DMS79 treated with DMSO at 0.1 percent for 48 hours (cell line): ENCODE results near the gene EMX1.
A peak's percentile ranks its signal among the peaks of the same experiment; 100 is the strongest.

Experiments used
- DNase-seq: peaks from one replicate; lab custom pipeline; 2025; lab: John Stamatoyannopoulos, UW

EMX1 gene

GRCh38 chr2:72925328-72925943 is 8.1 kb downstream of the EMX1 start:
- DNase-seq: no peak

- DNase-seq: no peak
Measured at GRCh38 chr2:72926368-72926767, 9.0 kb downstream of the EMX1 start.

DNA sequence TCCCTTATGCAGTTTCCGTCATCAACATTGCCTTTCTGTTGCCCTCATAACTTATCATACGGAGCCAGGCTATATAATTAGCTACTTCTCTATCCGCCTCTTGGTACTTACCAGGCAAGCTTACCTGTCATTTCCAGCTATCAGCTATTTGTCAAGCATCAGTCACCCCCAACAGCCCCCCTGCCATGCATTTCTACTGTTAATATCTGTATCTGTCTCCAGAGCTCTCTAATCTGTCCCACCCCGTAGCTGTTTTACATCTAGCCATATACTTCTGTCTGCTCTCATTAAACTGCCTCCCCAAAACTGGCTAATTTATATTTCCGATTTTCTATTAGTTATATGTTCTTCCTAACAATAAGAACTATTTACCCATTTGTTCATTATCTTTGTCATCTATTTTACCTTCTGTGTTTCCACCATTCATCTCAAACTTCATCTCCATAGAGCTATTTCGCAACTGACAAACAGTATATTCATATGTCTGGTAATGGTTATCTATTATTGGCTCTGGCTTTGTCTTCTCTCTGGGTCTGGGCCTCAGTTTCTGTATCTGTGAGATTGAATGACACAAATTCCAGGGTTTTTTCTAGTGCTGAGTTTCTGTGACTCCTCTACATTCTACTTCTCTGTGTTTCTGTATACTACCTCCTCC is 9.6 kb downstream of the EMX1 start:
- no peak for DNase-seq

DNA sequence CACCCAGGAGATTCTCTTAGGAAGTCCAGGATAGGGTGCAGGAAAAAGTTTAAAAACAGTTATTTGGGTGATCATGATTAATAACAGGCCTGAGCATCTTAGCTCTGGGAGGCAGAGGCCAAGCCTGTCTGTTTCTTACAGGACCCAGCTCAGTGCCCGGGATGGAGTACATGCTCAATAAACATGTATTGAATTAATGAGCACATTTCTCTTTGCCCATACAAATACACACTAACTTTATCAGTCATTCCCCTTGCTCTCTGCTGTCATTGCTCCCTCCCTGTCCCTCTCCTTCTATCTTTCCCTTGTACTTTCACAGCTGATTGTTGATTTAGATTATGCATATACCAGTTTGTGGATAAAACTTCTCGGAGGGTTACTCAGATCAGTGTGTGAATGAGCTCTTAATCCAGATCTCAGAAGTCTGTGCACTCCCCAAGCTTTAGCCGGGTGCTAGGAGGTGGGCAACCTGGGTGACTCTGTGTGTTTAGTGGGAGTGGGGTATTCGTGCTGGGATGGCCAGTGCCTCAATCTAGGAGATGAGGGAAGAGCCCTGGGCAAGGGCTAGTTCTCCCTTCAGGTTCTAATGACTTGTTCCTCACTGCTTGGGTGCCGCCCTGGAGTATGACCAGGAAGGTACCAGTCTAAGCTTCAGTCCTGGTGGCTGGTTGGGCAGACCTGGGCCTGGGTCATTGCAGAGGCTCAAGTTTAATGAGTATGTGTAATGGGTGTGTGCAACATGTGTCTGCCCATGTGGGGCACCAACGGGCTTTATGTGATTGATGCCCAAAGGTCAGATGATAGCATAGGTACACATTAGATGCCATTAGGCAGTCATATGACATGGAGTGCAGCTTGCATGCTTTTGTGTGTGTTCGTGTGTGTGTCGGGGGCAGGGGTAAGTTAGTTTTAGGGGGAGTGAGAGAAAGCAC is 10.6 kb downstream of the EMX1 start:
- DNase-seq: no peak

DNA sequence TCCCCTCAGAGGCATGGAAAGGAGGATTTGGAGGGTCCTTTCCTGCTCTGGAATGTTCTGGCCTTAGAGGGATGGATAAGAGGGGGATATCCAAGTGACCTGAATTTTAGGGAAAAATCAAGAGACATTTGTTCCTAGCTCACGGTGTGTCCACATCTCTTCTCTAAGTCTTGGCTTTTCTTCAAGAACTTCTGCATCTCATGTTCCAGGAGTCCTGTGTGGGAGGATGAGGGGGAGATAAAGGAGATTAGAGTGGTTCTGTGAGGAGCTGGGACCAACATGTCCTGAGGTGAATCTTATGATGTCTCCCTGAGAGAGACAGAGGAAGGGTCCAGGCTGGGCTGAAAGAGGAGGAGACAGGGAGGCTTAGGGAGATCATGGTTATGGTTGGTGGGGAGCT is 11.7 kb downstream of the EMX1 start:
- DNase-seq: no peak

DNA sequence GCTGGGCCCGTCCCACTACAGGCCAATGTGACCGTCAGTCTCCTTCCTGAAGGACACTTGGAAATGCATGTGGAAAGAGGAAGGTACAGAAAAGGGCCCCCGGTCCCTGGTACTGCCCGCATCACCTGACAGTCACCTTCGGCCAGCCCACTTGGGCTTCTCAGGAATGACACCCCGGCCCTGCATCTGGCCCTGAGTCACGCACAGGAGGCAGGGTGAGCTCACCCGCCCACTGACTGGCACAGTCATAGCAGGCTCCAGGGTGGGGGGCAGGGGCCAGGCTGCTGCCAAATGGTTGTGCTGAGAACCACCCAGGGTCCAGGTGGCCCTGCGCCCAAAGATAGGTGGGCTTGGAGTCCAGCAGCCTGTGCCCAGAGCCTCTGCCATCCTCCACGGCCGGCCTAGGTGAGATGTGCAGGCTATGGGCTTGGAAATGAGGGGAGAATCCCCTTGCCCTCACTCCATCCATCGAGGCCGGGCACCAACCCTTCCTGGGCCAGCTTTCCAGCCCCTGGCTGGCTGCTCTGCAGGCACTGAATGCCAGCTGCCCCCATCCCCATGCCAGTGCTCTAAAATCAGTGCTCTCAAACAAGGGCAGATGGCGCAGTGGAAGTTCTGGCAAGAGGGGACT is 14.1 kb downstream of the EMX1 start:
- no peak for DNase-seq

DNA sequence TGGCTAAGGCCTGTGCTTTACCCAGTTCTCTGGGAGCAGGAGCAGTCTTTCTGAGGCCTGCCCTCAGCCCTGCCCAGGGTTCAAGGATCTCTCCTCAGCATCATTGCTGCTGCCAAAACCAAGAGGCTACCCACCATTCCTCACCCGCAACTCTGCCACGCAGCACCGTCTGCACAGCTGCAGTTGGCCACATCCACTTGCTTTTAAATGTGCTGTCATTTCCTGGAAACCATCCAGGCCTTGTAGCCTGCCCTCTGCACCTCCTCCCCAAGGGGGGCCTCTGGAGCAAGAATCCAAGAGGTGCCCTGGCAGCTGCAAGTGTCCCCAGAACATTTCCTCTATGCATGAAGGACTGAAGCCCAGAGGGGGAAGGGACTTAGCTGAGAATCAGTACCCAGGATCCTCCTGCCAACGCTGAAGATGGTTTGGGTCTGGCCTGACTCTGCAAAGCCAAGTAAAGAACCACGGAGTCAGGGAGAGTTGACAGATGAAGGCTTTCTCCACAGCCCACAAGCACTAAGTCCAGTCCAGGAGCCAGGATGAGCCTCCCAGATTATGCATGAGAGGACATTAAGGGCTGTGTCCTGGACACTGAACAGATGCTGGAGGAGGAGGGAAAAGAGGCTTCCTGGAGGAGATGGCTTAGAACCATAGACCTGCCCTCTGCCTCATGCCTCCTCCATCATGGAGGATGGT is 14.9 kb downstream of the EMX1 start:
- DNase-seq: peak; percentile 25

DNA sequence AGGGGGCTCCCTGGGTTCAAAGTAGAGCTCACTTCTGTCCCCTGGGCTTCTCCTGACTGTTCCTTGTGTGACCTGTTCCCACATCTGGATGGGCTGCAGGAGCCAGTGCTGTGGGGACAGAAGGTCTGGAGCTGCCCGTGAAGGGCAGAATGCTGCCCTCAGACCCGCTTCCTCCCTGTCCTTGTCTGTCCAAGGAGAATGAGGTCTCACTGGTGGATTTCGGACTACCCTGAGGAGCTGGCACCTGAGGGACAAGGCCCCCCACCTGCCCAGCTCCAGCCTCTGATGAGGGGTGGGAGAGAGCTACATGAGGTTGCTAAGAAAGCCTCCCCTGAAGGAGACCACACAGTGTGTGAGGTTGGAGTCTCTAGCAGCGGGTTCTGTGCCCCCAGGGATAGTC is 15.5 kb downstream of the EMX1 start:
- DNase-seq: no peak

- DNase-seq: no peak
Measured at GRCh38 chr2:72933207-72933606, 15.9 kb downstream of the EMX1 start.

DNA sequence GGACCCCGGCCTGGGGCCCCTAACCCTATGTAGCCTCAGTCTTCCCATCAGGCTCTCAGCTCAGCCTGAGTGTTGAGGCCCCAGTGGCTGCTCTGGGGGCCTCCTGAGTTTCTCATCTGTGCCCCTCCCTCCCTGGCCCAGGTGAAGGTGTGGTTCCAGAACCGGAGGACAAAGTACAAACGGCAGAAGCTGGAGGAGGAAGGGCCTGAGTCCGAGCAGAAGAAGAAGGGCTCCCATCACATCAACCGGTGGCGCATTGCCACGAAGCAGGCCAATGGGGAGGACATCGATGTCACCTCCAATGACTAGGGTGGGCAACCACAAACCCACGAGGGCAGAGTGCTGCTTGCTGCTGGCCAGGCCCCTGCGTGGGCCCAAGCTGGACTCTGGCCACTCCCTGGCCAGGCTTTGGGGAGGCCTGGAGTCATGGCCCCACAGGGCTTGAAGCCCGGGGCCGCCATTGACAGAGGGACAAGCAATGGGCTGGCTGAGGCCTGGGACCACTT is 16.4 kb downstream of the EMX1 start:
- no peak for DNase-seq

- DNase-seq: no peak
Measured at GRCh38 chr2:72934683-72935610, 17.6 kb downstream of the EMX1 start.

GRCh38 chr2:72935611-72935957 is 18.3 kb downstream of the EMX1 start:
- no peak for DNase-seq

DNA sequence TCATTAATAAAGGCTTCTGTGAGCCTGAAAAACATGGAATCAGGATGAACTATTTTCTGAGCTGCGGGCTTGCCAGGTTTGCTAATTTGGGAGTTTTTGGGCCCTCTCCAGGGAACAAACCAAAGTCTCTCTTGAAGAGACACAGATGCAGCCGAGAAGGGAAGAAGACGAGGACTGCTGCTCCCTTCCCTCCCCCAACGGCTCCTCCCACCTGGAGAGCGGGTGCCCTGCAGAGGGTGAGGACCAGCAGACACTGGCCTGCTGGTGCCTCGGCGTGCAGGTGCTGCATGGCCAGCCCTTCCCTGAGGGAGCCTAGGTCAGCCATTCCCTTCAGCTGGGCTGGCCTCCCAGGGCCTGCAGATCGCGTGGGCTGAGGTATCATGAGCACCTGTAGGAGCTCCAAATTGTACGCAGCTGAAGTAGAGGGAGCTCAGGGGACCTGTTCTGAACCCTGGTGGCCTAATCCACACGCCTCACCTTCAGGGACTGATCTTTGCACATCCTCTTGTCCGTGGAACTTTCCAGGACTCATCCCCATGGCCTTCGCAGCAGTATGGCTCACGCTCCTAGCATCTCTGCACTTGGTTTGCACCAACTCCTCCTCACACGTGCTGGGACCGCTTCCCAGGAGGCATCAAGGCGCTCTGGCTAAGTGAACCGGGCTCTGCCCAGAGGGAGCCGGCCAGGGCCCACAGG is 19.5 kb downstream of the EMX1 start:
- DNase-seq: no peak

DNA sequence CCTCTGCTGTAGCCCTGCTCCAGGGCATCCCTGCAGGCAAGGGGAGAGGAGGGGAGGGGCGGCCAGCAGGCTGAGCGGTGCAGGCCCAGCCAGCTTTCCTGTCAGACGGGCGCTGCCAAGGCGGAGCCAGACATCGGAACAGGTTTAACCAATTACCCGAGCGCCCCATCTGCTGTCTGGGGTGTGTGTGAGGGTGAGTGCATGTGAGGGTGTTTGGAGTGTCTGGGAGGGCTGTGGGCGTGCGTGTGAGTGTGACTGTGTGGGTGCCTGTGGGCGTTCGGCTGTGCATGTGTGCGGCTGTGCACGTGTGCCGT is 20.0 kb downstream of the EMX1 start:
- DNase-seq: no peak

DNA sequence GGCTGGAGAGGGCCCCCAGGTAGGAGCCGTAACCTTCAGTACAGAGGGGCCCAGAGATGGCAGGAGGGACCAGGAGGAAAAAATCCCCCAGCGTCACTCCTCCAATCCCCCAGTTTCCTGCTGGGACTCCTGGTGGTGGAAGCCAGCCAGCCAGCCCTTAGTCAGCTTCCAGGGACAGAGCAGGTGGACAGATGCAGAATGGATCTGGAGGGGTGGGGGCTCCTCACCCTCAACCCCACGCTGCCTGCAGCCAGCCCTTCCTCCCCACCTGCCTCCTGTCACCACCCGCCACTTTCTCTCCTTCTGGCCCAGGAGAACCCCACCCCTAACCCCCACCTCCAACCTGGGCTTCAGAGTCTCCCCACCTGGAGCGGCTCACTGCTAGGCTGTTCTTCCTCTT is 21.1 kb downstream of the EMX1 start:
- DNase-seq: no peak

- DNase-seq: no peak
Measured at GRCh38 chr2:72940361-72940760, 23.0 kb downstream of the EMX1 start.

GRCh38 chr2:72940786-72941185 is 23.5 kb downstream of the EMX1 start:
- no peak for DNase-seq

- DNase-seq: no peak
Measured at GRCh38 chr2:72942293-72942692, 25.0 kb downstream of the EMX1 start.

DNA sequence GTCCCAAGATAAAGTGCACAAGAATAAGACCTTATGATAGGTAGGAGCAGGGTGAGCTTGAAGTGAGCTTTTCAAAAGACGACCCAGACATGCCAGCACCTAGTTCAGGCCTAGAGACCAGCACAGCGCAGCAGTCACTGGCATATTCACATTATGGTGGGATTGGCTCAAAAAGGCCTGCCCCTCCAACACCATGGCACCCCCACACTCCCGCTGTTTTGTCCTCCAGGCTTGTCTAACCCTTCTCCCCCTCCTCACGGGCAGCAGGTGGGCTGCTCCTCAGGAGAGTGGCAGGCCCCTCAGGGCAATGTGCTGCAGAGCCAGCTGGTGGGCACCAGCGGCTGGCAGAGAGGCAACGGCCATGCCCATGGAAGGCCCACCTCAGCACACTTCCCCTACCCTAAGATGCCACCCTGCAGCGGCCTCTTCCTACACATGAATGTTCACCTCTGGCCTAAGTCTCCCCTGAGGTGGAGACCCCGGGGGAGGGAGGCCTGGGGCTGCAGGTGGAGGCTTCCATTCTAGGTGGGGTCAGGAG is 25.6 kb downstream of the EMX1 start:
- DNase-seq: no peak
